OCI-LY1 (cell line): Measurements from ENCODE around the gene ZBP1.

Experiments used
- H2AFZ ChIP-seq: fragments of 200-600 bp; sonication (generic), shearing (Covaris generic); 2 replicates; pipeline ENCODE4 v1.6.0; 2014; ENCODE audit warnings: antibody characterized with exemption, mild to moderate bottlenecking, low read length
- H3F3A ChIP-seq: fragments of 200-600 bp; sonication (generic), shearing (Covaris generic); 2 replicates; pipeline ENCODE4 v1.6.0; 2014; ENCODE audit warnings: mild to moderate bottlenecking, antibody characterized with exemption, low read length, moderate library complexity; ENCODE audit not compliant: insufficient read depth
- H3K27ac ChIP-seq: fragments of 200-600 bp; sonication (generic); 2 replicates; pipeline ENCODE4 v1.5.1; 2014; ENCODE audit warnings: low read length, mixed run types, mild to moderate bottlenecking, low read depth; ENCODE audit not compliant: poor library complexity, severe bottlenecking
- H3K27me3 ChIP-seq: fragments of 200-600 bp; sonication (generic); 2 replicates; pipeline ENCODE4 v1.6.0; 2014; ENCODE audit warnings: antibody characterized with exemption, mild to moderate bottlenecking, low read length, moderate library complexity; ENCODE audit not compliant: insufficient read depth
- H3K36me3 ChIP-seq: fragments of 200-600 bp; sonication (generic); 2 replicates; pipeline ENCODE4 v1.6.1; 2014; ENCODE audit warnings: mild to moderate bottlenecking, antibody characterized with exemption, low read length, moderate library complexity, mixed read lengths; ENCODE audit not compliant: insufficient read depth
- H3K4me1 ChIP-seq: fragments of 200-600 bp; sonication (generic); 2 replicates; pipeline ENCODE4 v1.5.1; 2014; ENCODE audit warnings: mild to moderate bottlenecking, low read length, moderate library complexity; ENCODE audit not compliant: insufficient read depth, severe bottlenecking
- H3K4me2 ChIP-seq: fragments of 200-600 bp; sonication (generic), shearing (Covaris generic); 2 replicates; pipeline ENCODE4 v1.6.1; 2014; ENCODE audit warnings: low read length
- H3K4me3 ChIP-seq: fragments of 200-600 bp; sonication (generic); 2 replicates; pipeline ENCODE4 v1.5.1; 2014; ENCODE audit warnings: low read length, low read depth, mild to moderate bottlenecking, mixed read lengths; ENCODE audit not compliant: poor library complexity, severe bottlenecking
- H3K79me2 ChIP-seq: fragments of 200-600 bp; shearing (Covaris generic); 2 replicates; pipeline ENCODE4 v1.6.1; 2016; ENCODE audit warnings: mixed run types, low read length, mixed read lengths; ENCODE audit not compliant: insufficient read depth
- H3K9ac ChIP-seq: fragments of 200-600 bp; sonication (generic), shearing (Covaris generic); 2 replicates; pipeline ENCODE4 v1.6.1; 2014; ENCODE audit warnings: mild to moderate bottlenecking, low read length, mixed read lengths
- H3K9me2 ChIP-seq: fragments of 200-600 bp; sonication (generic), shearing (Covaris generic); 2 replicates; pipeline ENCODE4 v1.6.1; 2014; ENCODE audit warnings: low read depth, mild to moderate bottlenecking, low read length, mixed read lengths
- H3K9me3 ChIP-seq: fragments of 200-600 bp; shearing (Covaris generic); 2 replicates; pipeline ENCODE4 v1.6.1; 2014; ENCODE audit warnings: low read length, mixed read lengths
- H4K20me1 ChIP-seq: fragments of 200-600 bp; sonication (generic), shearing (Covaris generic); 2 replicates; pipeline ENCODE4 v1.6.0; 2016; ENCODE audit warnings: mild to moderate bottlenecking, low read length; ENCODE audit not compliant: insufficient read depth
- EZH2 ChIP-seq: fragments of 200-600 bp; sonication (generic), shearing (Covaris generic); IDR thresholded peaks from 2 replicates; pipeline ENCODE4 v1.8.0; 2017; ENCODE audit warnings: borderline replicate concordance, mixed run types, mild to moderate bottlenecking, antibody characterized with exemption, low read length, moderate library complexity, mixed read lengths
- TF ChIP-seq, protein P1 (sequence below): fragments of 200-600 bp; sonication (generic), shearing (Covaris generic); IDR thresholded peaks from 2 replicates; pipeline ENCODE4 v1.5.1; 2017; ENCODE audit warnings: mild to moderate bottlenecking, antibody characterized with exemption, low read length, moderate library complexity, mixed read lengths

The ZBP1 gene

DNA sequence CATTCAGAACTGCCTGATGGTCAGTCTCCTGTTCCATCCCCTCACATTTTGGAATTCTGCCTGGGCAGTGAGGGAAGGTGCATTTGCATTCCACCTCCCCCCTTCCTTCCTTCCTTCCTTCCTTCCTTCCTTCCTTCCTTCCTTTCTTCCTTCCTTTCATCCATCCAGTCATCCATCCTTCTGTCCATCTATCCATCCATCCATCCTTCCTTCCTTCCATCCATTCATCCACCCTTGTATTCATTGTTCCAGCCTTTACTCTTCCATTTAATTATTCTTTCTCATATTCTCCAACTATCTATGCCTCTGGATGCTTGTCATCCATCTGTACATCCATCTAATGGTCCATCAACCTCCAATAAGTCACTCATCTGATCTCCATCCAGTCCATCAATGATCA is 45.3 kb downstream of the ZBP1 start:
- Histone ChIP-seq H3F3A (no peaks in the 10 kb centered on the region), H3K27ac (no peak overlapping the region), H3K4me2 (no peak overlapping the region), H3K9me3 (no peaks in the 10 kb centered on the region), H3K9me2 (no peaks in the 10 kb centered on the region), H2AFZ (no peak overlapping the region), H3K9ac (no peak overlapping the region), H3K79me2 (no peaks in the 10 kb centered on the region), H3K4me1 (no peaks in the 10 kb centered on the region), H3K36me3 (no peaks in the 10 kb centered on the region), H3K27me3 (0 out of 2 replicates have a peak, but pooled peaks cover 3% of the 10 kb centered on the region), H3K4me3 (no peak overlapping the region), H4K20me1 (no peaks in the 10 kb centered on the region)
- TF ChIP-seq EZH2 = no peak
- TF ChIP-seq, protein P1, sequence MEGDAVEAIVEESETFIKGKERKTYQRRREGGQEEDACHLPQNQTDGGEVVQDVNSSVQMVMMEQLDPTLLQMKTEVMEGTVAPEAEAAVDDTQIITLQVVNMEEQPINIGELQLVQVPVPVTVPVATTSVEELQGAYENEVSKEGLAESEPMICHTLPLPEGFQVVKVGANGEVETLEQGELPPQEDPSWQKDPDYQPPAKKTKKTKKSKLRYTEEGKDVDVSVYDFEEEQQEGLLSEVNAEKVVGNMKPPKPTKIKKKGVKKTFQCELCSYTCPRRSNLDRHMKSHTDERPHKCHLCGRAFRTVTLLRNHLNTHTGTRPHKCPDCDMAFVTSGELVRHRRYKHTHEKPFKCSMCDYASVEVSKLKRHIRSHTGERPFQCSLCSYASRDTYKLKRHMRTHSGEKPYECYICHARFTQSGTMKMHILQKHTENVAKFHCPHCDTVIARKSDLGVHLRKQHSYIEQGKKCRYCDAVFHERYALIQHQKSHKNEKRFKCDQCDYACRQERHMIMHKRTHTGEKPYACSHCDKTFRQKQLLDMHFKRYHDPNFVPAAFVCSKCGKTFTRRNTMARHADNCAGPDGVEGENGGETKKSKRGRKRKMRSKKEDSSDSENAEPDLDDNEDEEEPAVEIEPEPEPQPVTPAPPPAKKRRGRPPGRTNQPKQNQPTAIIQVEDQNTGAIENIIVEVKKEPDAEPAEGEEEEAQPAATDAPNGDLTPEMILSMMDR = no peak

DNA sequence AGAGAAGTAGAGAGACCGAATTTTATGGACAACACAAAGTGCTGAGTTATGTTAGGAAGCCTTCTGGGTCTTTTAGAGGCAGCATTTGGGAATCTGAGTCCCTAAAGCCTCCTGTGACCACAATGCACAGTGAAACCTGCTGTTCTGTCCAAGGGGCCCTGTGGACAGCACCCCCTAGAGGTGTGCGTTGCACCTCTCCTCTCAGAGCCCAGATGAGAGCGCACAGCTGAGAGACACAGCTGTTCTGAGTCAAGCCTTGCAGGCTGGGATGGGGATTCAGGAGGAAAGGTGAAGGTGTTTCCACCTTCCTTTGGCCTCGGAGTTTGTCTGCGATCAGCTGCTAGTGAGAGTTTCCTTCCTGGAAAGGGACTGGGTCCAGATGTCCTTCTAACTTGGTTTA is 46.3 kb downstream of the ZBP1 start:
- Histone ChIP-seq H3K27ac (no peak overlapping the region), H3K4me2 (no peak overlapping the region), H3K36me3 (no peaks in the 10 kb centered on the region), H2AFZ (no peak overlapping the region), H3K4me3 (no peak overlapping the region), H3F3A (no peaks in the 10 kb centered on the region), H3K9ac (no peak overlapping the region), H3K4me1 (no peaks in the 10 kb centered on the region), H3K27me3 (0 out of 2 replicates have a peak, but pooled peaks cover 3% of the 10 kb centered on the region), H3K9me3 (no peaks in the 10 kb centered on the region), H4K20me1 (no peaks in the 10 kb centered on the region), H3K79me2 (no peaks in the 10 kb centered on the region), H3K9me2 (no peaks in the 10 kb centered on the region)
- TF ChIP-seq, protein P1 = peak; percentile 40; the same call in 1 of the 2 replicates
- TF ChIP-seq EZH2 = no peak

DNA sequence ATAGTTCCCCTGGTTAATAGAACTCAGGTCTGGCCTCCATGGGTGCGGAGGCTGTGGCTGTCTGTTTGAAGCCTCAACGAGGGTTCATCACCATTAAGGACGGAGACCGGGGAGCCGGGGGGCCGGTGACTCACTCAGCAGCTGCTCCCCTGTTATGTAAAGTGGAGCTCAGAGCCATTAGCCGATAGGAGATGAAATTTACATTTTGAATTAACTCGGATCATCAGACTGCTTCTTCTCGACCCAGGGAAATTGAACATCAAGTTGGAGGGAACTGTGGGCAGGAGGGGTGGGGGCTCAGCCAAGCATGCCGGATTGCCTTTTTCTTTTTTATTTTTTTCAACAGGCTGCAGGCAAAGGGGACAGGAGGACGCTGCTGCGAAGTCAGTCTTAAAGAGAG is 47.0 kb downstream of the ZBP1 start:
- Histone ChIP-seq H3K4me2 (no peak overlapping the region), H3K4me1 (no peaks in the 10 kb centered on the region), H3K4me3 (no peak overlapping the region), H3K9ac (no peak overlapping the region), H3F3A (no peaks in the 10 kb centered on the region), H3K36me3 (no peaks in the 10 kb centered on the region), H3K9me3 (no peaks in the 10 kb centered on the region), H2AFZ (no peak overlapping the region), H3K9me2 (no peaks in the 10 kb centered on the region), H3K27me3 (0 out of 2 replicates have a peak, but pooled peaks cover 3% of the 10 kb centered on the region), H4K20me1 (no peaks in the 10 kb centered on the region), H3K27ac (no peak overlapping the region), H3K79me2 (no peaks in the 10 kb centered on the region)
- no peak for TF ChIP-seq EZH2
- TF ChIP-seq, protein P1 = no peak
